GM12864 (cell line): ENCODE measurements around the gene SRC.

ENCODE experiments used
- DNase-seq: peaks from one replicate; pipeline ENCODE4 v3.0.0-alpha.2; 2011; ENCODE audit warnings: low read depth
- H3K4me3 ChIP-seq: 2 replicates; pipeline ENCODE4 v1.5.1; 2011; ENCODE audit warnings: mild to moderate bottlenecking, low read depth, low read length, control low read depth
- TF ChIP-seq, protein P1 (sequence below): IDR thresholded peaks from 2 replicates; pipeline ENCODE4 v1.5.1; 2011; ENCODE audit warnings: low read depth, mild to moderate bottlenecking, moderate library complexity, low read length, control low read depth, inconsistent platforms; ENCODE audit errors: missing control alignments

The SRC gene

DNA sequence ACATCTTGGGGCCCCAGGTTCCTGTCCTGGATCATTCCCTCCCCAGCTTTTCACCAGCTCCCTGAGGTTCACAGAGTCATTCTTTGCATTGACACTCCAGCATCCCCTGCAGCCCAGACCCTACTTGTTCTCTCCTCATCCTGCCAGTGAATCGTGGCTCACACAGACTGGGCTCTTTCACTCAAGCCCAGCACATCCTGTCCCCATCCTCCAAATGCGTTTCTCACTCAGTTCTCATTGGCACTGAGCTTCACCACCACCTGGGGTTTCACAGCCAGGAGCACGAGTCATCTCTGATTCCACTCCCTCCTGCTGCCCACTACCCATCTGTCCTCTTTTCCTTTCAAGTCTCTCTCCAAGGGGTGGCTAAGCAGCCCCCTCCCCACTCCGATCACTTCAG, 89.7 kb downstream of the SRC start:
- TF ChIP-seq, protein P1, sequence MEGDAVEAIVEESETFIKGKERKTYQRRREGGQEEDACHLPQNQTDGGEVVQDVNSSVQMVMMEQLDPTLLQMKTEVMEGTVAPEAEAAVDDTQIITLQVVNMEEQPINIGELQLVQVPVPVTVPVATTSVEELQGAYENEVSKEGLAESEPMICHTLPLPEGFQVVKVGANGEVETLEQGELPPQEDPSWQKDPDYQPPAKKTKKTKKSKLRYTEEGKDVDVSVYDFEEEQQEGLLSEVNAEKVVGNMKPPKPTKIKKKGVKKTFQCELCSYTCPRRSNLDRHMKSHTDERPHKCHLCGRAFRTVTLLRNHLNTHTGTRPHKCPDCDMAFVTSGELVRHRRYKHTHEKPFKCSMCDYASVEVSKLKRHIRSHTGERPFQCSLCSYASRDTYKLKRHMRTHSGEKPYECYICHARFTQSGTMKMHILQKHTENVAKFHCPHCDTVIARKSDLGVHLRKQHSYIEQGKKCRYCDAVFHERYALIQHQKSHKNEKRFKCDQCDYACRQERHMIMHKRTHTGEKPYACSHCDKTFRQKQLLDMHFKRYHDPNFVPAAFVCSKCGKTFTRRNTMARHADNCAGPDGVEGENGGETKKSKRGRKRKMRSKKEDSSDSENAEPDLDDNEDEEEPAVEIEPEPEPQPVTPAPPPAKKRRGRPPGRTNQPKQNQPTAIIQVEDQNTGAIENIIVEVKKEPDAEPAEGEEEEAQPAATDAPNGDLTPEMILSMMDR: no peak
- no peak for DNase-seq

DNA sequence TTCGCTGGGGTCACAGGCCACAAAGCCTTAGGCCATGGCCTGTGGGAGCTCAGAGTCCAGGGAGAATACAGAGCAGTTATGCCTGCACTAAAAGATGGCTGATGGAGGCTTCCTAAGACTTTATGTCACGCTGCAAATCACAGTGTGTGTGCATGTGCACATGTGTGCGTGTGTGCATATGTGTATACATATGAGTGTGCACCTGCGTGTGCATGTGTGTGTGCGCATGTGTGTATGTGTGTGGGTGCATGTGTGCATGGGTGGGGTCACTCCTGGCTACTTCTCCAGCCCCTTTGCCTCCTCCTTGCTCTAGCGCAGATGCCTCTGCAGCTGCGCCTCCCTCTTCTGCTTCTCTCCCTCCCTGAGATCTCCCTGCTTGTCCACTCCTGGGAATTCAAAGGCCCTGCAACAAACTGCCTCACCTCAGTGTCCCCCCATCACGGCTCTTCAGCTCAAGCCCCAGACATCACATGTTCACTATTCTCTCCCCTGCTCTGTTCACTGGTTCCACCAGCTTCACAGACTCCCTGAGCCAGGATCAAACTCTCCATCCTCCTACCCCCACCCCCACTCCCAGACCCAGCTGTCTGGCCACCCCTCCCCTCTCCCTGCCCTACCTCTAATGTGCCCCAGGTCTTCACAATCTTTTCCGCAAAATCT, 90.7 kb downstream of the SRC start:
- no peak overlapping the region for H3K4me3 ChIP-seq
- no peak for DNase-seq
- TF ChIP-seq, protein P1: no peak

More for the DNA sequence above, 89.7 kb downstream of the SRC start:
- no peak overlapping the region for H3K4me3 ChIP-seq

DNA sequence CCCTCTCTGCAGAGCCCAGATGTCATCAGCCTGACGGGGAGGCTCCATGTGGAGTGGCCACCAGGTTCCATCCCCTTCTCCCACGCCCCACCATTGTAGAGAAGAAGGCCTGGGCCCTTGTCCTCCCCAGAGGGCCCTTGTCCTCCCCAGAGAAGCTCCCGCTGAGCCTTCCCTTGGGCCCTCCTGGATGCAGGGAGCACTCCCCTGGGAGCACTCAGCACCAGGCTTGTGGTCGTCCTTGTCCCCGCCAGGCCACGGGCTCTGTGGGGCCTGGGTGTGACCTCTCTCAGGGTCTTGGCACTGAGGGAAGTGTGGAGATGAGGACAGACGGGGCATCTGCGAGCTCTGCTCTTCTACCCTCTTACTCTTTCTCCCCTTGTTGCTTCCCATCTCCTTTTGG, 91.7 kb downstream of the SRC start:
- TF ChIP-seq, protein P1: no peak
- H3K4me3 ChIP-seq: no peak overlapping the region
- DNase-seq: no peak

DNA sequence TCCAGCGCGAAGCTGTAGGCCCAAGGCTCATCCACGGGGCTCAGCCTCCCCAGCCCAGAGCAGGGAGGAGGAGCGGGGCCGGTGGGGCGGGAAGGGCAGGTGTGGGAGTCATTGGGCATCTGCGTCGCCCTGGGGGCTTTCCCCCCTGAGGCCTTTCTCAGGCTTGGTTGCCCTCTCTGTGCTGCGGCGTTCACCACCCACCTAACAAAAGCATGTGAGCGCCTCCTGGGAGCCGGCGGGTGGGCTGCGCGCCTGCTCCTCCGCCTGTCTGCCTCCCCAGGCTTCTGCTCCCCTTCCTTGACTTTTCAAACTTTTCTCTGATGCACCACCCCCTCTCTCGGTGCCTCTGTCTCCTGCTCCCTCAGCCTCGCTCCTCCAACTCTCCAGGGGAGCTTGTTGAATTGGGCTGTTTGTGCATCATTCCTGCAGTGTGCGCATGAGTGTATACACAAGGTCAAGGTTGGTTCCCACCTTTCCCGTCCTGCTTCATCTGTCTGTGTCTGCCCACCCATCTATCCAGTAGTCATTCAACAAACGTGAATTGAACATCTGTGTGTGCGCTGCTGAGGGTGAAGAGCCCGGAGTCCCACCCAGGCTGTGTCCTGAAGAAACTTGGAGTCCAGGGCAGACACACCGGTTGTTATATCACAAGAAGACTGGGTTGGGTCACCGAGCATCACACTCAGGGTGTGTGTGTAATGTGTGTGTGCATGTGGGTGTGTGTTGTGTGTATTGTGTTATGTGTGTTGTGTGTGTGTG, 92.7 kb downstream of the SRC start:
- no peak overlapping the region for H3K4me3 ChIP-seq
- TF ChIP-seq, protein P1: no peak
- no peak for DNase-seq

DNA sequence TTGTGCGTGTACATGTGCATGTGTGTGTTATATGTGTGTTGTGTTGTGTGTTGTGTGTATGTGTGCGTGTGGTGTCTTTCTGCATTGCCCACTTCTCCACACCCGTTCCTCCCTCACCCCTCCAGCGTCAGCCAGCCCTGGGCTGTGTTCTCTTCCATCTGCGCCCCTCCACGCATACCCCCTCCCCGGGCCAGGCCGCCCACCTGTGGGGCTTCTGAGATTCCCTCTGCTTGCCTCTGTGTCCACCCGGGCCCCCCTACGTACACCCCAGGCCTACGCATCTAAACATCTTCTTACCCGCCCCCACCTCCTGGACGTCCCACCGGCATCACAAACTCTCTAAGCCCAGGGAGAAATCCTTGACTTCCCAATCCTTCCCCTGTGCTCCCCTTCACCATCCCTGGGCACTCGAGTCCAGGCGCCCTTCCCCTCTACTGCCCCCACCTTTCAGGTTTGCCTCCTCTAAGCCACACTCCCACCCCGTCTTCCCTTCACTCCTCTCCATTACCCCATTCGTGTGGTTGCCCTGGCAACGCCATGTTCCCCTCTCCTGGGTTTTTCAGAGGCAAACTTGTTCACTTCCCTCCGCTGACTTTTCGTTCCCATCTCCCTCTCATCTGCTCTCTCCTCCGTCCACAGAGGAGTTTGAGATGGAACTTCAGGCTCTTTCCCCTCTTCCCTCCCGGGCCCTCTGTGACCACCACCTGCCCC, 93.4 kb downstream of the SRC start:
- no peak for DNase-seq
- TF ChIP-seq, protein P1: no peak
- H3K4me3 ChIP-seq: no peak overlapping the region

DNA sequence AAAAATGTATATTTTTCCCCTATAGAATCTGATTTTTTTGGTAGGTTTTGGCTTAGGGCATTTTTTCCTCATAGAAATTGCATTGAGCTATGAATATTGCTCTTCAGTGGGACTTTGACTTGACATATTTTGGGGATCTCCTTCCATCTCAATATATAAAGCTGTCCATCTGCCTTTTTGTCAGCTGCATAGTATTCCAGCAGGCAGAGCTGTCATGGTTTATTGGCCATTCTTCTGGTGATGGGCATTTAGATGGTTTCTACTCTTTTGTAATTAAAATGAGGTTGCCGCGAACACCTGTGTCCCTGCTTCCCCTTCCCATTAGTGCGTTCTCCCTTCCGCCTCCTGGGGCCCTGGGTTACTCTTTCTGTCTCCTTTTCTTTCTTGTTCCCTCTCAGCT, 95.1 kb downstream of the SRC start:
- TF ChIP-seq, protein P1: no peak
- no peak for DNase-seq
- H3K4me3 ChIP-seq: no peak overlapping the region
